A549 (cell line): ENCODE data around the gene TMEM18.

Experiments used
- BCL3 ChIP-seq: fragments of >200 bp; sonication (Bioruptor Twin); formaldehyde crosslinking; IDR thresholded peaks from 3 replicates; pipeline ENCODE4 v1.6.1; 2016
- CBX8 ChIP-seq: fragments of 200-600 bp; sonication (generic); IDR thresholded peaks from 2 replicates; pipeline ENCODE4 v1.6.1; 2016
- CEBPB ChIP-seq, 2 experiments: fragments of >200 bp in 1 of 2; sonication (Bioruptor Twin) in 1 of 2; formaldehyde crosslinking in 1 of 2; IDR thresholded peaks; 2 replicates each; pipeline ENCODE4 v1.6.1; 2012 to 2016
- CHD2 ChIP-seq: fragments of 150-350 bp; IDR thresholded peaks from 2 replicates; pipeline ENCODE4 v1.6.1; 2014; ENCODE audit warnings: low read length; ENCODE audit not compliant: partially characterized antibody
- EP300 ChIP-seq, 2 experiments: fragments of >200 bp; sonication (Bioruptor Twin); formaldehyde crosslinking; IDR thresholded peaks; 2 replicates in 1 of 2; 3 replicates in 1 of 2; pipeline ENCODE4 v1.6.1; 2016 to 2017
- FOXS1 ChIP-seq: fragments of 250-450 bp; sonication (Bioruptor Pico); IDR thresholded peaks from 2 replicates; pipeline ENCODE4 v1.5.0; 2020; ENCODE audit warnings: mild to moderate bottlenecking, moderate library complexity
- MAX ChIP-seq: IDR thresholded peaks from 2 replicates; pipeline ENCODE4 v1.6.1; 2012
- POLR2A ChIP-seq: IDR thresholded peaks from 2 replicates; pipeline ENCODE4 v1.6.1; 2012; ENCODE audit warnings: mild to moderate bottlenecking, low read length
- RAD21 ChIP-seq, 2 experiments: fragments of >200 bp in 1 of 2; sonication (Bioruptor Twin) in 1 of 2; formaldehyde crosslinking in 1 of 2; IDR thresholded peaks in 1 of 2; conservative IDR thresholded peaks in 1 of 2; 2 replicates in 1 of 2; 3 replicates in 1 of 2; pipeline ENCODE4 v1.6.1; 2012 to 2018; ENCODE audit warnings: inconsistent platforms in 1 of 2
- REST ChIP-seq: fragments of 200-600 bp; sonication (generic); IDR thresholded peaks from 2 replicates; pipeline ENCODE4 v1.6.1; 2016; ENCODE audit warnings: antibody characterized with exemption, mild to moderate bottlenecking, moderate library complexity
- TF ChIP-seq, protein P1 (sequence below): fragments of >200 bp; sonication (Bioruptor Twin); formaldehyde crosslinking; IDR thresholded peaks from 3 replicates; pipeline ENCODE4 v1.5.1; 2016
- TF ChIP-seq, protein P2 (sequence below): IDR thresholded peaks from 2 replicates; pipeline ENCODE4 v1.6.1; 2012; ENCODE audit warnings: low read depth, borderline replicate concordance
- TF ChIP-seq, protein P3 (sequence below): fragments of 250-450 bp; sonication (Bioruptor Pico); IDR thresholded peaks from 2 replicates; pipeline ENCODE4 v1.5.0; 2021; ENCODE audit warnings: mild to moderate bottlenecking, moderate library complexity, borderline replicate concordance

GRCh38 chr2:654896-655295 lies 22.3 kb downstream of the TMEM18 start:
- TF ChIP-seq, protein P1, sequence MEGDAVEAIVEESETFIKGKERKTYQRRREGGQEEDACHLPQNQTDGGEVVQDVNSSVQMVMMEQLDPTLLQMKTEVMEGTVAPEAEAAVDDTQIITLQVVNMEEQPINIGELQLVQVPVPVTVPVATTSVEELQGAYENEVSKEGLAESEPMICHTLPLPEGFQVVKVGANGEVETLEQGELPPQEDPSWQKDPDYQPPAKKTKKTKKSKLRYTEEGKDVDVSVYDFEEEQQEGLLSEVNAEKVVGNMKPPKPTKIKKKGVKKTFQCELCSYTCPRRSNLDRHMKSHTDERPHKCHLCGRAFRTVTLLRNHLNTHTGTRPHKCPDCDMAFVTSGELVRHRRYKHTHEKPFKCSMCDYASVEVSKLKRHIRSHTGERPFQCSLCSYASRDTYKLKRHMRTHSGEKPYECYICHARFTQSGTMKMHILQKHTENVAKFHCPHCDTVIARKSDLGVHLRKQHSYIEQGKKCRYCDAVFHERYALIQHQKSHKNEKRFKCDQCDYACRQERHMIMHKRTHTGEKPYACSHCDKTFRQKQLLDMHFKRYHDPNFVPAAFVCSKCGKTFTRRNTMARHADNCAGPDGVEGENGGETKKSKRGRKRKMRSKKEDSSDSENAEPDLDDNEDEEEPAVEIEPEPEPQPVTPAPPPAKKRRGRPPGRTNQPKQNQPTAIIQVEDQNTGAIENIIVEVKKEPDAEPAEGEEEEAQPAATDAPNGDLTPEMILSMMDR = no peak
- no peak for TF ChIP-seq CEBPB (IDR thresholded peaks at IDR 0.05)
- TF ChIP-seq, protein P2, sequence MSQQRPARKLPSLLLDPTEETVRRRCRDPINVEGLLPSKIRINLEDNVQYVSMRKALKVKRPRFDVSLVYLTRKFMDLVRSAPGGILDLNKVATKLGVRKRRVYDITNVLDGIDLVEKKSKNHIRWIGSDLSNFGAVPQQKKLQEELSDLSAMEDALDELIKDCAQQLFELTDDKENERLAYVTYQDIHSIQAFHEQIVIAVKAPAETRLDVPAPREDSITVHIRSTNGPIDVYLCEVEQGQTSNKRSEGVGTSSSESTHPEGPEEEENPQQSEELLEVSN = no peak
- no peak for TF ChIP-seq POLR2A
- TF ChIP-seq, protein P3, sequence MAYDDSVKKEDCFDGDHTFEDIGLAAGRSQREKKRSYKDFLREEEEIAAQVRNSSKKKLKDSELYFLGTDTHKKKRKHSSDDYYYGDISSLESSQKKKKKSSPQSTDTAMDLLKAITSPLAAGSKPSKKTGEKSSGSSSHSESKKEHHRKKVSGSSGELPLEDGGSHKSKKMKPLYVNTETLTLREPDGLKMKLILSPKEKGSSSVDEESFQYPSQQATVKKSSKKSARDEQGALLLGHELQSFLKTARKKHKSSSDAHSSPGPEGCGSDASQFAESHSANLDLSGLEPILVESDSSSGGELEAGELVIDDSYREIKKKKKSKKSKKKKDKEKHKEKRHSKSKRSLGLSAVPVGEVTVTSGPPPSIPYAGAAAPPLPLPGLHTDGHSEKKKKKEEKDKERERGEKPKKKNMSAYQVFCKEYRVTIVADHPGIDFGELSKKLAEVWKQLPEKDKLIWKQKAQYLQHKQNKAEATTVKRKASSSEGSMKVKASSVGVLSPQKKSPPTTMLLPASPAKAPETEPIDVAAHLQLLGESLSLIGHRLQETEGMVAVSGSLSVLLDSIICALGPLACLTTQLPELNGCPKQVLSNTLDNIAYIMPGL (CRISPR knock-in tag) = no peak
- no peak for TF ChIP-seq REST
- TF ChIP-seq BCL3 = no peak
- TF ChIP-seq CHD2 = no peak
- TF ChIP-seq RAD21 (conservative IDR thresholded peaks at IDR 0.05 in 1 of 2, IDR thresholded peaks at IDR 0.05 in 1 of 2) = no peak
- no peak for TF ChIP-seq FOXS1
- no peak for TF ChIP-seq MAX
- TF ChIP-seq EP300 (IDR thresholded peaks at IDR 0.05) = no peak
- TF ChIP-seq CBX8 = no peak
